ENCODE measurements around the gene PEBP1. TPM values are rescaled to one million over a fixed set of nuclear protein-coding genes. Genes with fewer than 3 reads are reported as not detected.

PEBP1 gene
- 188 TPM for polyA plus RNA-seq (2012; ENCODE audit: missing spikeins)

GRCh38 chr12:118135788-118136558 lies at the start of gene PEBP1:
Gene PEBP1, plus strand, starts transcription at chr12:118136124. Its CDS starts 86 bp downstream, at chr12:118136210.
- FAIRE-seq, result peak; percentile 92
- TF ChIP-seq TAF1 (IDR thresholded peaks at IDR 0.05; ENCODE audit: borderline replicate concordance, low read depth, low read length) (peak; percentile 84), POLR2A (IDR thresholded peaks at IDR 0.05; ENCODE audit: low read depth, low read length) (peak; percentile 94), POLR2AphosphoS5 (IDR thresholded peaks at IDR 0.05; ENCODE audit: low read depth, low read length) (peak; percentile 94)

GRCh38 chr12:118089782-118090181 lies 46.1 kb upstream of the PEBP1 start:
- DNase-seq (ENCODE audit: insufficient read length) (no peak), FAIRE-seq (no peak)
- TF ChIP-seq POLR2A (IDR thresholded peaks at IDR 0.05; ENCODE audit: low read depth, low read length) (no peak), TAF1 (IDR thresholded peaks at IDR 0.05; ENCODE audit: borderline replicate concordance, low read depth, low read length) (no peak), POLR2AphosphoS5 (IDR thresholded peaks at IDR 0.05; ENCODE audit: low read depth, low read length) (no peak)

More at GRCh38 chr12:118135788-118136558, at the start of gene PEBP1:
- peak; percentile 91 for DNase-seq (ENCODE audit: insufficient read length)

- FAIRE-seq (no peak), DNase-seq (ENCODE audit: insufficient read length) (no peak)
- TF ChIP-seq POLR2AphosphoS5 (IDR thresholded peaks at IDR 0.05; ENCODE audit: low read depth, low read length) (no peak), POLR2A (IDR thresholded peaks at IDR 0.05; ENCODE audit: low read depth, low read length) (no peak), TAF1 (IDR thresholded peaks at IDR 0.05; ENCODE audit: borderline replicate concordance, low read depth, low read length) (no peak)
Observed at GRCh38 chr12:118094039-118094438, 41.9 kb upstream of the PEBP1 start.

GRCh38 chr12:118098401-118098800 lies 37.5 kb upstream of the PEBP1 start:
- no peak for DNase-seq (ENCODE audit: insufficient read length)
- no peak for TF ChIP-seq TAF1 (IDR thresholded peaks at IDR 0.05; ENCODE audit: borderline replicate concordance, low read depth, low read length)
- no peak for FAIRE-seq

GRCh38 chr12:118098911-118099671 lies 36.8 kb upstream of the PEBP1 start:
- FAIRE-seq (no peak), DNase-seq (ENCODE audit: insufficient read length) (no peak)
- TF ChIP-seq POLR2A (IDR thresholded peaks at IDR 0.05; ENCODE audit: low read depth, low read length), result no peak
- TF ChIP-seq TAF1 (IDR thresholded peaks at IDR 0.05; ENCODE audit: borderline replicate concordance, low read depth, low read length), result no peak
- no peak for TF ChIP-seq POLR2AphosphoS5 (IDR thresholded peaks at IDR 0.05; ENCODE audit: low read depth, low read length)

- no peak for FAIRE-seq
Observed at GRCh38 chr12:118101051-118101450, 34.9 kb upstream of the PEBP1 start.

GRCh38 chr12:118102070-118102469 lies 33.9 kb upstream of the PEBP1 start:
- DNase-seq (ENCODE audit: insufficient read length) (no peak), FAIRE-seq (no peak)
- no peak for TF ChIP-seq POLR2A (IDR thresholded peaks at IDR 0.05; ENCODE audit: low read depth, low read length)
- TF ChIP-seq TAF1 (IDR thresholded peaks at IDR 0.05; ENCODE audit: borderline replicate concordance, low read depth, low read length), result no peak
- no peak for TF ChIP-seq POLR2AphosphoS5 (IDR thresholded peaks at IDR 0.05; ENCODE audit: low read depth, low read length)

More at GRCh38 chr12:118101051-118101450, 34.9 kb upstream of the PEBP1 start:
- TF ChIP-seq TAF1 (IDR thresholded peaks at IDR 0.05; ENCODE audit: borderline replicate concordance, low read depth, low read length) (no peak), POLR2AphosphoS5 (IDR thresholded peaks at IDR 0.05; ENCODE audit: low read depth, low read length) (no peak), POLR2A (IDR thresholded peaks at IDR 0.05; ENCODE audit: low read depth, low read length) (no peak)
- no peak for DNase-seq (ENCODE audit: insufficient read length)

GRCh38 chr12:118102609-118103008 lies 33.3 kb upstream of the PEBP1 start:
- FAIRE-seq (no peak), DNase-seq (ENCODE audit: insufficient read length) (no peak)
- no peak for TF ChIP-seq TAF1 (IDR thresholded peaks at IDR 0.05; ENCODE audit: borderline replicate concordance, low read depth, low read length)
- TF ChIP-seq POLR2AphosphoS5 (IDR thresholded peaks at IDR 0.05; ENCODE audit: low read depth, low read length), result no peak
- no peak for TF ChIP-seq POLR2A (IDR thresholded peaks at IDR 0.05; ENCODE audit: low read depth, low read length)

GRCh38 chr12:118103201-118103600 lies 32.7 kb upstream of the PEBP1 start:
- no peak for TF ChIP-seq POLR2AphosphoS5 (IDR thresholded peaks at IDR 0.05; ENCODE audit: low read depth, low read length)
- TF ChIP-seq POLR2A (IDR thresholded peaks at IDR 0.05; ENCODE audit: low read depth, low read length), result no peak
- TF ChIP-seq TAF1 (IDR thresholded peaks at IDR 0.05; ENCODE audit: borderline replicate concordance, low read depth, low read length), result no peak
- DNase-seq (ENCODE audit: insufficient read length) (no peak), FAIRE-seq (no peak)

GRCh38 chr12:118103601-118104382 lies 32.1 kb upstream of the PEBP1 start, which contains the start of gene VSIG10:
Gene VSIG10, minus strand, starts transcription at chr12:118104011. Its CDS starts 340 bp downstream, at chr12:118103671.
- TF ChIP-seq POLR2AphosphoS5 (IDR thresholded peaks at IDR 0.05; ENCODE audit: low read depth, low read length) (no peak), POLR2A (IDR thresholded peaks at IDR 0.05; ENCODE audit: low read depth, low read length) (no peak), TAF1 (IDR thresholded peaks at IDR 0.05; ENCODE audit: borderline replicate concordance, low read depth, low read length) (no peak)
- FAIRE-seq (no peak), DNase-seq (ENCODE audit: insufficient read length) (peak; percentile 41)

GRCh38 chr12:118107011-118107410 lies 28.9 kb upstream of the PEBP1 start:
- FAIRE-seq, result no peak
- TF ChIP-seq POLR2A (IDR thresholded peaks at IDR 0.05; ENCODE audit: low read depth, low read length) (no peak), TAF1 (IDR thresholded peaks at IDR 0.05; ENCODE audit: borderline replicate concordance, low read depth, low read length) (no peak), POLR2AphosphoS5 (IDR thresholded peaks at IDR 0.05; ENCODE audit: low read depth, low read length) (no peak)
- DNase-seq (ENCODE audit: insufficient read length), result no peak

Data from GM12892 (cell line).